WTC11 (cell line): Measurements from ENCODE around the gene ZFP69B. TPM values are rescaled to one million over a fixed set of nuclear protein-coding genes. Genes with fewer than 3 reads are reported as not detected.

Experiments
- ATAC-seq: fragments of 200-7000 bp; cut with Tn5 transposase; 2 replicates; pipeline ENCODE4 v1.10.0; 2021; ENCODE audit warnings: mild to moderate bottlenecking, moderate library complexity
- CTCF ChIA-PET: fragments of 300-600 bp; sonication (Branson Sonifier 250); formaldehyde crosslinking; loops from one replicate; lab custom pipeline; 2021; ENCODE audit warnings: antibody characterized with exemption; lab: Charles Lee
- POLR2A ChIA-PET: fragments of 350-600 bp; sonication (Branson Sonifier 250); formaldehyde crosslinking; loops from one replicate; lab custom pipeline; 2021; ENCODE audit warnings: antibody characterized with exemption; lab: Charles Lee
- DNase-seq: peaks from one replicate; pipeline ENCODE4 v3.0.0; 2021; ENCODE audit warnings: low spot score
- H3K27ac Mint-ChIP-seq: 2 replicates; pipeline ENCODE4 v1.8.0; 2021; ENCODE audit warnings: mixed read lengths
- H3K27me3 Mint-ChIP-seq: 2 replicates; pipeline ENCODE4 v1.8.0; 2021; ENCODE audit warnings: low read depth, mild to moderate bottlenecking, moderate library complexity, mixed read lengths
- H3K36me3 Mint-ChIP-seq: 2 replicates; pipeline ENCODE4 v1.8.0; 2021; ENCODE audit warnings: mixed read lengths
- H3K4me1 Mint-ChIP-seq: 2 replicates; pipeline ENCODE4 v1.8.0; 2022; ENCODE audit warnings: mixed read lengths
- H3K4me3 Mint-ChIP-seq: 2 replicates; pipeline ENCODE4 v1.8.0; 2021; ENCODE audit warnings: mild to moderate bottlenecking, moderate library complexity, mixed read lengths
- H3K9me3 Mint-ChIP-seq: 2 replicates; pipeline ENCODE4 v1.8.0; 2021; ENCODE audit warnings: mixed read lengths
- CBFB ChIP-seq: sonication (generic); formaldehyde crosslinking; IDR thresholded peaks from 2 replicates; pipeline ENCODE4 v1.8.1; 2022; ENCODE audit warnings: mild to moderate bottlenecking, low read depth, missing genetic modification reagents
- CTCF ChIP-seq: fragments of 200-600 bp; IDR thresholded peaks from 2 replicates; pipeline ENCODE4 v1.8.0; 2022; ENCODE audit warnings: antibody characterized with exemption
- ELF4 ChIP-seq: sonication (generic); formaldehyde crosslinking; IDR thresholded peaks from 2 replicates; pipeline ENCODE4 v1.8.1; 2022; ENCODE audit warnings: low read depth, mild to moderate bottlenecking, moderate library complexity, missing genetic modification reagents
- ESRRA ChIP-seq: sonication (generic); formaldehyde crosslinking; IDR thresholded peaks from 2 replicates; pipeline ENCODE4 v1.8.1; 2022; ENCODE audit warnings: mild to moderate bottlenecking, missing genetic modification reagents, borderline replicate concordance
- FOXP4 ChIP-seq: sonication (generic); formaldehyde crosslinking; IDR thresholded peaks from 2 replicates; pipeline ENCODE4 v1.8.0; 2022; ENCODE audit warnings: mild to moderate bottlenecking, missing genetic modification reagents
- GTF2I ChIP-seq: fragments of 250-450 bp; sonication (Bioruptor Pico); conservative IDR thresholded peaks from 2 replicates; pipeline ENCODE4 v1.4.0; 2021; ENCODE audit warnings: mild to moderate bottlenecking
- HMGXB4 ChIP-seq: sonication (generic); formaldehyde crosslinking; IDR thresholded peaks from 2 replicates; pipeline ENCODE4 v1.8.1; 2023; ENCODE audit warnings: mild to moderate bottlenecking, moderate library complexity, missing genetic modification reagents
- MAX ChIP-seq: sonication (generic); formaldehyde crosslinking; IDR thresholded peaks from 2 replicates; pipeline ENCODE4 v1.8.0; 2022; ENCODE audit warnings: mild to moderate bottlenecking, missing genetic modification reagents
- MXD4 ChIP-seq: fragments of 250-450 bp; sonication (Bioruptor Pico); IDR thresholded peaks from 2 replicates; pipeline ENCODE4 v1.8.0; 2021; ENCODE audit warnings: mild to moderate bottlenecking, moderate library complexity, borderline replicate concordance
- NR2C2 ChIP-seq: sonication (generic); formaldehyde crosslinking; IDR thresholded peaks from 2 replicates; pipeline ENCODE4 v1.8.0; 2022; ENCODE audit warnings: mild to moderate bottlenecking, missing genetic modification reagents
- OVOL2 ChIP-seq: fragments of 250-450 bp; sonication (Bioruptor Pico); IDR thresholded peaks from 2 replicates; pipeline ENCODE4 v1.9.0; 2021; ENCODE audit warnings: mild to moderate bottlenecking, borderline replicate concordance
- SMAD3 ChIP-seq: sonication (generic); formaldehyde crosslinking; IDR thresholded peaks from 2 replicates; pipeline ENCODE4 v1.8.0; 2022; ENCODE audit warnings: missing genetic modification reagents, mild to moderate bottlenecking, borderline replicate concordance
- SP1 ChIP-seq: sonication (generic); formaldehyde crosslinking; conservative IDR thresholded peaks from 2 replicates; pipeline ENCODE4 v1.8.1; 2022; ENCODE audit warnings: missing genetic modification reagents
- ZBTB43 ChIP-seq: sonication (generic); formaldehyde crosslinking; IDR thresholded peaks from 2 replicates; pipeline ENCODE4 v1.8.1; 2023; ENCODE audit warnings: mild to moderate bottlenecking, missing genetic modification reagents
- ZNF219 ChIP-seq: sonication (generic); formaldehyde crosslinking; IDR thresholded peaks from 2 replicates; pipeline ENCODE4 v1.8.0; 2023; ENCODE audit warnings: missing genetic modification reagents, mild to moderate bottlenecking, borderline replicate concordance
- ZNF532 ChIP-seq: fragments of 250-450 bp; sonication (Bioruptor Pico); IDR thresholded peaks from 2 replicates; pipeline ENCODE4 v1.9.0; 2021; ENCODE audit warnings: mild to moderate bottlenecking, borderline replicate concordance
- ZSCAN18 ChIP-seq: fragments of 250-450 bp; sonication (Bioruptor Pico); IDR thresholded peaks from 2 replicates; pipeline ENCODE4 v2.1.2; 2022; ENCODE audit warnings: mild to moderate bottlenecking, moderate library complexity
- total RNA-seq: library from RNA; stranded (reverse); gene quantifications from 3 replicates; pipeline ENCODE4 v1.2.3, GENCODE V29; 2021

Gene ZFP69B
- total RNA-seq, 1 experiment from 2014 or later, result 8.2 TPM

GRCh38 chr1:40435876-40436275, 14.4 kb upstream of the ZFP69B start (continued):
- no peak for TF ChIP-seq ZSCAN18
- TF ChIP-seq GTF2I, result no peak
- TF ChIP-seq ZNF532 (CRISPR knock-in tag), result no peak
- no peak for TF ChIP-seq NR2C2 (CRISPR knock-in tag)
- no peak for TF ChIP-seq SMAD3 (CRISPR knock-in tag)
- no peak for TF ChIP-seq MXD4 (CRISPR knock-in tag)

GRCh38 chr1:40438391-40439015, 11.8 kb upstream of the ZFP69B start:
- POLR2A ChIA-PET, result interaction anchor here (0.6 kb wide), 1 partner anchor 218 kb away, joined by 4 read pairs; no protein-coding TSS in a partner anchor
- Mint-ChIP-seq H3K36me3 (no peaks in the 10 kb centered on the region), H3K4me3 (no peak overlapping the region), H3K4me1 (no peaks in the 10 kb centered on the region), H3K27ac (no peak overlapping the region), H3K9me3 (no peaks in the 10 kb centered on the region), H3K27me3 (no peaks in the 10 kb centered on the region)
- ATAC-seq (peak; percentile 77), DNase-seq (no peak)
- TF ChIP-seq ZNF219 (no peak), CTCF (peak; percentile 41), ESRRA (CRISPR knock-in tag) (no peak), MAX (no peak)
- CTCF ChIA-PET, result interaction anchor here (0.5 to 2.4 kb wide), 35 partner anchors 8 to 832 kb away, joined by 3 to 28 read pairs (median 4); partner anchors contain the start of genes EXO5, SMAP2, ZFP69 and ZFP69B

GRCh38 chr1:40439247-40439646, 11.0 kb upstream of the ZFP69B start:
- Mint-ChIP-seq H3K36me3 (no peaks in the 10 kb centered on the region), H3K4me3 (no peak overlapping the region), H3K27ac (no peak overlapping the region), H3K9me3 (no peaks in the 10 kb centered on the region), H3K4me1 (no peaks in the 10 kb centered on the region), H3K27me3 (no peaks in the 10 kb centered on the region)
- DNase-seq (no peak), ATAC-seq (no peak)
- CTCF ChIA-PET, result interaction anchor here (2.4 kb wide), 1 partner anchor 295 kb away, joined by 17 read pairs; no protein-coding TSS in a partner anchor
- POLR2A ChIA-PET, result interaction anchor here (0.6 to 0.9 kb wide), 2 partner anchors 11 to 217 kb away, joined by 3 to 4 read pairs; partner anchors contain the start of gene ZFP69B
- TF ChIP-seq ZBTB43 (CRISPR knock-in tag) (no peak), ZSCAN18 (no peak), FOXP4 (CRISPR knock-in tag) (no peak), OVOL2 (no peak), ELF4 (CRISPR knock-in tag) (no peak), MXD4 (CRISPR knock-in tag) (no peak), HMGXB4 (no peak), CBFB (no peak), SP1 (CRISPR knock-in tag) (no peak)
